Activated CD8-positive, alpha-beta memory T cell treated with anti-CD3 and anti-CD28 coated beads for 24 hours (primary cell): ENCODE data around the gene PIN4.
"Not testable (repeated sequence)": the region's sequence is repeated elsewhere in the genome, so short reads cannot be mapped to it uniquely, and the experiment has no call there.

ENCODE experiments used
- DNase-seq: peaks from one replicate; pipeline ENCODE4 v3.0.0-alpha.2; 2020

PIN4 gene

GRCh38 chrX:72181178-72182125 lies at the start of gene PIN4:
TSS of gene PIN4 (plus strand) at chrX:72181757. CDS start at chrX:72181786, 29 bp downstream.
- peak; percentile 87 for DNase-seq

- DNase-seq, result peak; percentile 53
Observed at GRCh38 chrX:72132456-72132855, 49.1 kb upstream of the PIN4 start.

DNA sequence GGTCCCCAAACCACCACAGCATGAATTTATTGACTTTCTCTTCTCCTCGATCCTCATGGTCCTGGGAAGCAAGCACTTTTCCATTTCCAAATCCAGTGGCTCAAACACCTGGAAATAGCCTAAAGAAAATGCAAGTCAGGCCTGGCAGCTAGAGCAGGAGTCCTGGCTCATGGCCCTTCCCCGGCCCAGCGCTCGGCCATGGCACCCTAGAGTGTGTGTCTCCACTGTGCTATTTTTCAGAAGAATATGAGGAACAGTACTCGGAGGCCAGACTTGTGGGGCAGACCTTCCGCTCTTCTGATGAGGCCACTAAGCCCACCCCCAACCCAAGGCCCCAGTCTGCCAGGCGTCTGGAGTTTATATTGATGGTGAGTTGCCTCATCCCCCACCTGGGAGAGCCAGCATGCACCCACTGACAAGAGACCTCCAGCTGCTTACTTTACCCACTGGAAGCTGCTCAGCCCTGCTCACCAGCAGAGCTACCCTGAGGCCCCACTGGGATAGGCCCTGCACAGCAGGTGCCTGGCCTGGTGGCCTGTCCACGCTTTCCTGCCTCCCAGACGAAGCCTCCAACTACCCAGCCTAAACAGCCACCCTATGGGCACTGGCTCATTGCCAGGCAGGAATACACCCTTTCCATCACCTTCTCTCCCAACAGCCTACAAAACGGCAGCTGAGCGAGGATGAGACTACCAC lies 47.6 kb upstream of the PIN4 start:
- no peak for DNase-seq

DNA sequence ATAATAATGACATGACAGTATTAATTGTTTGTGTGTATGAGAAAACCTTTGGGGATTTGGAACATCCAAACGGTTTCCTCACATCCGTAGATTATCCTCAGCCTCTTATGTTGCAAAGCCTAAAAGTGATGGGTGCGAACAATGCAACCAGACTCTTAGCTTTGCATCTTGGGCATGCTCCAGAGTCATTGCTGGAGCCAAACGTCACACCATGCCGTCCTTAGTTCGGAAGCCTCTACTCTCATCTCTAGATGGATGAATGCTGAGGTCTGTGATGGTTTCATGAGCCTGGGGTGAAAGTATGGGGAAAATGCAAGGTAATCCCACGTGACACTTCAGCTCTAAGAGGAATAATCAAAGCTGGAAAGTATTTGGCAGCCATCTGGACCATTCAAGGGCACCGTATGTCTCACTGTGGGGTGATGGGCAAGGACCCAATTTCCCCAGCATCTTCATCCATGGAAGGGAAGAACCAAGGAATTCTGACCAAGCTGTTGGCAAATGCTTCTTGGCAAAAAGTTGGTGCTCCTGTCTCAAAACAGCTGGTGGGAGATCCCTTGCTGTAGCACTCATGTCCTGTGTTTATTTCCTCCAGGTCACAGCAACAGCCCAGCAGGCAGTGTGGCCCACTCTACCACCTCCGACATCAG lies 43.6 kb upstream of the PIN4 start:
- DNase-seq, result no peak

GRCh38 chrX:72139538-72139937 lies 42.0 kb upstream of the PIN4 start:
- no peak for DNase-seq

- no peak for DNase-seq
Observed at GRCh38 chrX:72141372-72142004, 40.1 kb upstream of the PIN4 start.

- no peak for DNase-seq
Observed at GRCh38 chrX:72142094-72142793, 39.3 kb upstream of the PIN4 start.

DNA sequence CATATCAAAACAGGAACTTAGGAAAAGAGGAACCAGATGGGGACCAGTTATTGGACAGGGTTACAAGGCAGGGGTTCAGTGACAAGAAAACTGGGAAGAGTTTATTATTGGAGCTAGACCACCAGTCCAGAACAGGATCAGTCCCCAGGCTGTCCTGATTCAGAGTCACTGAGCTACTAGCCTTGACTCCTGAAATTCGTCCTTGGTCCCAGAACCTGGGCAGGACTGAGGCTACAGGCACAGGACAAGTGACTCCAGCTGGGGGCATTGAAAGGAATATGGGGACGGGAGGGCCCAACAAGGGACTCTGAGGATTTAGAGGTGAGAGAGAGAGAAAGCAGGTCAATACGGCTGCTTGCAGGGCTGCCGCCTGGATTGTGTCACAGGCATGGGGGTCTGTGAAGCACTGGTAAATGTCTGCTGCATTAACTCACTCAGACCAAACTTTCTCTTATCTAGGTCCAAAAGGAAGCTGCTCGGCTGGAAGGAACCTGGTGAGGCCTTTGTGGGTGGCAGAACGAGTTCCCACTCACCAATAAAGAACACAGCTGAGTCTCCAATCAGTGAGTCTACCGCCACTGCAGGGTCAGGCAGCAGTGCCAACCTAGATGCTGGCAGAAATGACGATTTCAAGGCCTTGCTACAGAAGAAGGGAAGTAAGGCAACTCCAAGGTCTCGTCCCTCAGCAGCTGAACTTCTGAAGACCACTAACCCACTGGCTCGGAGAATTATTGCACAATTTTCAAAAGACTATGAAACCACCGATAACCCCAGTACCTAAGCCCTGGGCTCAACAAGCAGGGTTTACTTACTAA lies 38.6 kb upstream of the PIN4 start:
- no peak for DNase-seq

DNA sequence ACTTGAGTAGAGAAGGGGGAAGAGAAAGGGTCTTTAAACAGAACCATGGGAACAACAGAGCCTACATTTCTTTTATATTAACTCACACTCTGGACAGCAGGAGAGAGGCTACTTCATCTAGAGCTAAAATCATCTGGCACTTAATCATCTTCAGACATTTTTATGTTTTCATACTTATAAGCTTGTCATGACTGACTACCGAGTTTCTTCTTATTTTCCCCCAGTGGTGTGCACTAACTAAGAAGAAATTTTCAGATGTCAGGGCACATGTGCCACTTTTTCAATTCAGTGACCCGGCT lies 38.0 kb upstream of the PIN4 start:
- DNase-seq, result no peak

DNA sequence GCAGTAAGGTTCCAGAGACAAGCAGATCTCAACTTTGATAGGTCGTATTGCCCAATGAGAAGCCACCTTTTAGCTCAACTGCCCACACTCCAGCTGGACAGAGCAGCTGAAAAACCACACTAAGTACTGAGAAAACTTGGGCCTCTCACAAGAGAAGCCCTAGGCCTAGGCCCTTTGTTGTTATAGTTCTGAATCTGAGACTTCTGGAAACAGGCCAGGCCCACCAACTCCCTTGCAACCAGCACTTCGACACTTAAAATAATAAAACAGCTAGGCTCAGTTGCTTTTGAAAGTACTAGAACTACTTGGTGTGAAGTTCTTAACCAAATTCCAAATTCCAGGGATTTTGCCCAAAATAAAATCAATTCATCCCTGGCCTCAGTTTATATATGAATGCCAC lies 36.4 kb upstream of the PIN4 start:
- no peak for DNase-seq

DNA sequence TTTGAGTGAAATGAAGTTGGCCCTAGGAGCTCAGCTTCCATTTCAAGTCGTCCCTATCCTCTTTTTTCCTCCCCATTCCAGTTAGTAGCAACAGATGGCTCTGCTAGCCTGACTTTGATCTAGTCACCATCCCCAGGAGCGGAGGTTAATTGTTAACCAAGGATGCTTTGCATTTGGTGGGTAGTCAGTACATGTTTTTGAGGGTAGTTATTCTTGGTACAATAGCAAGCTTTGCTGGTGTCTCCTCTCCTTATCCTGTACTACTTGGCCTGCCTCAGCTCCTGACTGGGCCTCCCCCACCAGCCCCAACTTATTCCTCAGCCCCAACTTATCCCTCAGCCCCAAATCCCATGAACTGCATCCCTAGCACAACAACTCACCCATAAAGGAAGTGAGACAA lies 35.0 kb upstream of the PIN4 start:
- DNase-seq, result no peak

- DNase-seq, result no peak
Observed at GRCh38 chrX:72158773-72159172, 22.8 kb upstream of the PIN4 start.

DNA sequence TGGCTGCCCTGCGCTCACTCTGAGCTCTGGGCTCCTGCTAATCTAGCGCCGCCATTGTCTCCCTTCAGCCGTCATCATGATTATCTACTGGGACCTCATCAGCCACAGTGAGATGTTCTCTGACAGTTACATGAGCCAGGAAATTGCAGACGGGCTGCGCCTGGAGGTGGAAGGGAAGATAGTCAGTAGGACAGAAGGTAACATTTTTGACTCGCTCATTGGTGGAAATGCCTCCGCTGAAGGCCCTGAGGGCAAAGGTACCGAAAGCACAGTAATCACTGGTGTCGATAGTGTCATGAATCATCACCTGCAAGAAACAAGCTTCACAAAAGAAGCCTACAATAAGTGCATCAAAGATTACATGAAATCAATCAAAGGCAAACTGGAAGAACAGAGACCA lies 21.8 kb upstream of the PIN4 start:
- DNase-seq, result no peak

DNA sequence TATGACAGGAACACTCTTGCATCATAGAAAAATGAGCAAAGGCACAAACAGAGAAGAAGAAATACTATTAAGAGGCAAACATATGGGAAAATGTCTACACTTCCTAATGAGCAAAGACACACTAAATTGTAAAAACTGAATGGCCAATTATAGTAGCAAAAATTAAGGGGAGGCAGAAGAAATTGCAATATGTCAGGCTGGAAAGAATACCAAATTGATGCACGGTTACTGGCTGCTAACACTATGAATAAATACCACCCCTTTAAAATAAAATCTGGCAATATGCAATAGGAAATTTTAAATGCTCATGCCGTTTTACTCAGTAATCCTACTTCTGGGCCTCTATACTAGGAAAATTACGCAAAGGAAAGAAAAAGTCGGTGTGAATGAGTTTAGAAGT lies 16.0 kb upstream of the PIN4 start:
- DNase-seq, result no peak

GRCh38 chrX:72169008-72169728 lies 12.4 kb upstream of the PIN4 start:
- DNase-seq, result peak; percentile 58

DNA sequence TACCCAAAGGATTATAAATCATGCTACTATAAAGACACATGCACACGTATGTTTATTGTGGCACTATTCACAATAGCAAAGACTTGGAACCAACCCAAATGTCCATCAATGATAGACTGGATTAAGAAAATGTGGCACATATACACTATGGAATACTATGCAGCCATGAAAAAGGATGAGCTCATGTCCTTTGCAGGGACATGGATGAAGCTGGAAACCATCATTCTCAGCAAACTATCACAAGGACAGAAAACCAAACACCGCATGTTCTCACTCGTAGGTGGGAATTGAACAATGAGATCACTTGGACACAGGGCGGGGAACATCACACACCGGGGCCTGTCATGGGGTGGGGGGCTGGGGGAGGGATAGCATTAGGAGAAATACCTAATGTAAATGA lies 5.3 kb upstream of the PIN4 start:
- not testable (repeated sequence) for DNase-seq

DNA sequence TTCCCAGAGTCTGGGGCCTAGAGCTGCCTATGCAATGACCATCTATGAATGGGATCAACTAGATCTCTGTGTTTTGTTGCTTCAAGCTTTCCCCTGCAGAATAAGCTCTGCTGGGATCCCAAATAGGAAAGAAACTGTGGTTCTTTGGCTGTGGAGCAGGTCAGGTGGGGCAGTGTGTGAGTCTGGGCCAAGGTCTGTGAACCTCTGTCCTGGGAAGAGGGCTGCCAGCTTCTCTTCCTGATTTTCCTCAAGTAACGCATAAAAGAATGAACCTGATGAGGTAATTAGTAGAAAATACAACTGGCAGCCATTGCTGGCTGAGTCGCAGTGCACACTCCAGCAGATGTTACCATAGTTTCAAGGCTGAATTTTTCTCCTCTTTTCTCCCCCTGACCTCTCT lies 4.6 kb upstream of the PIN4 start:
- no peak for DNase-seq

- no peak for DNase-seq
Observed at GRCh38 chrX:72180539-72180938, 1.0 kb upstream of the PIN4 start.

GRCh38 chrX:72182924-72183323 lies 1.4 kb downstream of the PIN4 start:
- no peak for DNase-seq

GRCh38 chrX:72201836-72202536 lies 20.4 kb downstream of the PIN4 start:
- DNase-seq, result no peak
